HG03196 (cell line): Measurements from ENCODE around the gene IGF2R.
A peak's percentile ranks its signal among the peaks of the same experiment; 100 is the strongest.

Experiments
- ATAC-seq: cut with Tn5 transposase; IDR thresholded peaks from one replicate; pipeline ENCODE4 v1.9.1; 2021; ENCODE audit not compliant: unreplicated experiment

IGF2R gene

GRCh38 chr6:160042014-160042773, 73.3 kb downstream of the IGF2R start:
- ATAC-seq, result no peak

- ATAC-seq, result no peak
Observed at GRCh38 chr6:160042788-160043301, 74.0 kb downstream of the IGF2R start.

- no peak for ATAC-seq
Observed at GRCh38 chr6:160043784-160044183, 74.9 kb downstream of the IGF2R start.

- no peak for ATAC-seq
Observed at GRCh38 chr6:160044687-160045086, 75.8 kb downstream of the IGF2R start.

GRCh38 chr6:160048471-160048870, 79.6 kb downstream of the IGF2R start:
- ATAC-seq, result no peak

GRCh38 chr6:160049346-160049745, 80.5 kb downstream of the IGF2R start:
- no peak for ATAC-seq

DNA sequence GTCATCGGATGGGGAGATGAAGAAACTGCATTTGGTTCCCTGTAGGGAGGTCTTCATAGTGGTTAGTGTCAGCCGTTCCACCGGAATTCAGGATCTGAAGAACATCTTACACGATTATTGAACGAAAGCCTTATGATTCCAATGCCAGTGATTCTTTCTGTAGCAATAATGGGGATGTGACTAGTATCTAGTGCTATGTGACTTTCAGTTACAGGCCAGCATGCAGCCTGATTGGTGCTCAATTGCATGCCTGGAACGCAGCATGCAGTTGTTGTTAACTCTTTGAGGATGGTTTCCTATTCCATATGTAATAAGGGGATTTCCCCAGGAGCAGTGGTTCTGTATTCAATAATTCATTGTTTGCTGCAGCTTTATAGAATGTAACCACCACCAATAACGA, 81.1 kb downstream of the IGF2R start:
- no peak for ATAC-seq

DNA sequence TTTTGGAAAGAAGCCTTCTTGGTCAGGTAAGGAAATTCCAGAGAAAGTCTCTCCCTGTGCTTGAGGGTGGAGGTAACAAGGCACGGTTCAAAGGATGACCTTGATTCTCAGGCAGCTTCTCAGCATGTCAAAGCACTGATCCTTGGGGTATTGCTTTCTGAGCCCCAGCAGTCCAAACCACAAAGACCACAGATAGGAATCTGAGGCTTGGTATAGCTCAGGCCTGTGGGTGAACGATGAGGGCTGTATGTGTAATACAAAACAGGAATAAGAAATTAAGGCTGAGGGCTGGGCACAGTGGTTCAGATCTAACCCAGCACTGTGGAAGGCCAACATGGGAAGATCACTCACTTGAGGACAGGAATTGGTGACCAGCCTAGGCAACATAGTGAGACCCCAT, 82.5 kb downstream of the IGF2R start:
- ATAC-seq, result no peak

DNA sequence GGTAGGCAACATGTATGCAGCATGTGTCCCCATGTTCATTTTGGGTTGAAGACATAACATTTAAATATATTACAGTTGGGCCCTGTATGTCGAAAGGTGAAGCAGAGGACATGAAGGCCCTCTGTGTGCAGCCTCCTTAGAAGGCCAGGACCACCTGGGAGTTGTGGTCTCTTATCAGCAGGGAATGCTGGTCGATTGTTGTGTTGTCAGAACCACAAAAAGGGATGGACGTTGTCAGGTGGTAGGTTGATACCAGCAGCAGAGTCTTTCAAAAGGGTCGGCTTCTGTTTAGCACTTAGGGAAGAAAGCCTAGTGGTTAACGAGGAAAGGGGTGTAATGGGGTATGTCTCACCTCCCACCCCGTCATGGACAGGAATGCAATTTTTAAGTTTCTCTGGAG, 85.4 kb downstream of the IGF2R start:
- no peak for ATAC-seq

GRCh38 chr6:160054913-160055312, 86.0 kb downstream of the IGF2R start:
- ATAC-seq, result no peak

DNA sequence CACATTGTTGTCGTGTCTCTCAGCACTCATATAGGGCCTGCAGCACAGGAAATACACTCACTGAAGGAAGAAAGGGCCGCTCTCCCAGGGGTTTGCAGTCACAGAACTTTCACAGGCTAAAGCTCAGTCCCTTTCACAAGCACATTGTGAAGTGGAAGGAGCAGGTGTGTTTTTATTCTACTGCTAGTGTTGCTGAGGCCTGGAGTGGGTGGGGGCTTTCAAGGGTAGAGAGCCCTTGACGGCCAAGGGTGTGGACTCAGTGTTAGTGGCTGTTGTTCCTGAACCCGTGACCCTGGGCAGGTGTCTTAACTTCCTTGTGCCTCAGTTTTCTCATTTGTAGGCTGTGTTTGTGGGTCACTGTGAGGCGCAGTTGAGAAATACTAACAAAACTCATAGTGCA, 86.5 kb downstream of the IGF2R start:
- ATAC-seq, result no peak

GRCh38 chr6:160055813-160056212, 86.9 kb downstream of the IGF2R start:
- ATAC-seq, result no peak

DNA sequence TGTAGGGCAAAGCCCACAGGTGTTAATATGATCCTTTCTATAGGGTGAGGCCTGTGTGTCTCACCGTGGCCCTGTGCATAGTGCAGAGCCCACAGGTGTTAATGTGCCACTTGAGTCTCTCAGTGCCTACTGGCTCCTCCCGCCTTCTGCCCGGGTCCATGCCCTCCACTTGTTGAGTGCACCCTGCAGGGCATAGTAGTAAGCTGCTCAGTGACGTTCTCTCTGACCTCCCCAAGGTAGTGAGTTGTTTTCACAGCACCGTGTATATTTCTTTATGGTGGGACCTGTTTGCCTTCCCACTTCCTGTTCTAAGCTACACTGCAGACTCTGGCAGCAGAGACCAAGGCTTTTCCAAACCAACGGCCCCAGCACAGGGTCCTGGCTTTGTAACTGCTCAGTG, 88.2 kb downstream of the IGF2R start:
- ATAC-seq, result no peak

DNA sequence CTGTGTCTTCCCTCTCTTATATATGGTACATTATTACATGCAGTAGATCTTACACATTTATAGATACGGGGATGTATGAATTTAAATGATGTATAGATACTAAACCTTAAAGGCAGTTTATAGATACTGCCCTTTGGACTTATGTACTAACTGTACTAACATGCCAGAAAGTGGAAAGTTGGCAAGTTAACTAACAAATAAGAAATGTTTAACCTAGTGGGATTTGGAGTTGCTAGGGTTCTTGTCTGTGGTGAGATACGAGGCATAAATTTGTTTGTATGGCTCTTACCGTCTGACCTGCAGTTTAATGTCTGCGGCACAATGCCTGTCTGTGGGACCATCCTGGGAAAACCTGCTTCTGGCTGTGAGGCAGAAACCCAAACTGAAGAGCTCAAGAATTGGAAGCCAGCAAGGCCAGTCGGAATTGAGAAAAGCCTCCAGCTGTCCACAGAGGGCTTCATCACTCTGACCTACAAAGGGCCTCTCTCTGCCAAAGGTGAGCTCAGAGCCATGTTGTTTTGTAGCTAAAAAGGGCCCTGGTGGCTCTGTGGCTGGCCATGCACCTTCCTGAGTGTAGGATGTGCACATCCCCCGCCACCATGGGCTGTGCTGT, 89.8 kb downstream of the IGF2R start:
- ATAC-seq, result no peak

GRCh38 chr6:160060221-160060620, 91.3 kb downstream of the IGF2R start:
- ATAC-seq, result no peak

- no peak for ATAC-seq
Observed at GRCh38 chr6:160060920-160061447, 92.1 kb downstream of the IGF2R start.

DNA sequence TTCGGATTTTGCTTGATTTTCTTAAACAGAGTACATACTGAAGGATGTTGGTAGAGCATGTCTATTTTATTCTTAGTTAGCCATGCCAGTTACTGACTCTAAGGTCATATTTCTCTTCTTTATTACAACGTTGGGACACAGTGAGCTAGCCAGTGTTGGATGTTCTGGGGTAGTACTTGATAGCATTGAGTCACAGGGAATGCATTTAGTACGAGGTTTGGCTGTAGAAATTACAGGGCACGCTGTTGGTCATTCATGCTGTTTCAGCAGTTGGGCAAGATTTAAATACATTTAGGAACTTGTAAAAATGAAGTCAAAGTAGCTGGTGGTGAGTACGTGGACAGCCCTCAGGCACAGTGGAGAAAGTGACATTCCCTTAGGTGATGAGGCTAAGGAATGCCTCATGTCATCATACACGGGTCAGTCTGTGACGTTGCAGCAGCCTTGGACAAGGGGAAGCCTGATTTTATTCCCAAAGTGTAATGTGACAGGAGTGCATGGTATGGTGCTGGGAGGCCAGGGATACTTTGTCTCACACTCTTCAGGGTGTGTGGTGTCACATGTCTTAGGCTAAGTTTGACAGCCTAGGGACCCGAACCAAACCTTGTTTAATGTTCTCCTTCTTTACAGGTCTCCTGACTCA, 95.0 kb downstream of the IGF2R start:
- ATAC-seq, result no peak

DNA sequence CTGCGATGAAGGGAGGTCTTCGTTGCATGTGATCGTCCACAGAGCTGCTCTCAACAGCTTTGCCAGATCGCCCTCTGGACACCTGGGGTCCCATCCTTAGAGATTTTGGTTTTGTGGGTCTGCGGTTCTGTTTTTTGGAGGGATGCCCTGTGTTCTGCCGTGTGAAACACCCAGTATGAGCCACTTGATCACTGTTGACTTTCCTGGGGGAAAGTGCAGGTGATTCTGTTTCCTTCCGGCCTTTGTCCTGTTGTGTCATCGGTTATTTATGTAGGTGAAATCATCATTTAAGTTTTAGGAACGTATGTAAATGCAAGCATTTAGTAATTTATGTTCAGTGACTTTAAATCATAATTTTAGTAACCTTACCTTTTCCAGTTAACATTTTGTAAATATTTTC, 96.3 kb downstream of the IGF2R start:
- ATAC-seq, result no peak

DNA sequence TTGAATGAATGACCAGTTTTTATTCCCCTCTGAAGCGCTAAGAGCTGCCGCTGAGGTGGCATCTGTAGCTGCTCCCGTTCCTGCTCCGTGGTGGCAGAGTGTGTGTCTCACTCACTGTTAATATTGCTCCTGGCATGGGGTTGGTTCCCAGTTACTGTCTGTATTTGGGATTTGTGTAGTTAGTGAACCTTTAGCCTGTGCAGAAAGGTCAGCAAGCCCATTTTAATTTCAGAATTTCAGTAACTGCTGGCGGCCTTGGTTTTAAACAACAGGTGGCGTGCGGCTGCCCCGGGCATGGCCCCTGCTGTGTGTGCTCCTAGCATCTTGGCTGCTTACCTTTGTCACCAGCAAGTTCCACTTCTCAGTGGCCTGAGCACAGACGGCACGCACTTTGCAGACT, 98.7 kb downstream of the IGF2R start:
- ATAC-seq, result no peak

GRCh38 chr6:160068346-160068745, 99.5 kb downstream of the IGF2R start:
- no peak for ATAC-seq

DNA sequence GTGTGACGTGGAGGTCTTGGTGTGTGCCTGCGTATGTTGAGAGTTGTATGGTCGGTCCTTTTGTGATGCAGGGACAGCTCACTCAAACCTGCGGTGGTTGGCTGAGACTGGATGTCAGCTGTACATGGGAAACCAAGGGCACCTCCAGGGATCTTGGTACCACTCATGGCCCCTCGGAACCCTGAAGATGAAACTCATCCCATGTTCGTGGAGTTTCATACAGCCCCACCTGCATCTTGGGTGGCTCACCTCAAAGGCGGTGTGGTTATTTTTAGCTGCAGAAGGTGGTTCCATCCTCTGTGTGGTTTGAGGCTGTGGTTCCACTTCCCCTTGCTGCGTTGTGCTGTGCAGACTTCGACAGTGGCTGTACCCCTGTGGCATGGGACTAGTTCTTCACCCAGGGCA, 100.2 kb downstream of the IGF2R start:
- peak; percentile 84 for ATAC-seq

- no peak for ATAC-seq
Observed at GRCh38 chr6:160069459-160069858, 100.6 kb downstream of the IGF2R start.
